ENCODE data around the gene SLC17A8.
"Not testable (repeated sequence)": the region's sequence is repeated elsewhere in the genome, so short reads cannot be mapped to it uniquely, and the experiment has no call there.

Gene SLC17A8

GRCh38 chr12:100356644-100357223 is at the start of gene SLC17A8:
SLC17A8 (plus strand) TSS chr12:100357074; CDS start chr12:100357392, 318 bp downstream.
- Mint-ChIP-seq H3K27me3 (peaks cover 9% of the 10 kb centered on the region), H3K36me3 (no peaks in the 10 kb centered on the region), H3K4me3 (no peak within 1 kb of the TSS)

GRCh38 chr12:100308138-100308537 is 48.7 kb upstream of the SLC17A8 start:
- H3K27me3 Mint-ChIP-seq, H3K4me1 Mint-ChIP-seq, H3K27ac Mint-ChIP-seq, H3K4me3 Mint-ChIP-seq: not testable (repeated sequence)
- H3K9me3 Mint-ChIP-seq, result peaks cover 11% of the 10 kb centered on the region
- H3K36me3 Mint-ChIP-seq, result peaks cover 34% of the 10 kb centered on the region

More at GRCh38 chr12:100356644-100357223, at the start of gene SLC17A8:
- H3K27ac Mint-ChIP-seq, result no peak within 1 kb of the TSS
- no peaks in the 10 kb centered on the region for H3K9me3 Mint-ChIP-seq
- no peaks in the 10 kb centered on the region for H3K4me1 Mint-ChIP-seq

DNA sequence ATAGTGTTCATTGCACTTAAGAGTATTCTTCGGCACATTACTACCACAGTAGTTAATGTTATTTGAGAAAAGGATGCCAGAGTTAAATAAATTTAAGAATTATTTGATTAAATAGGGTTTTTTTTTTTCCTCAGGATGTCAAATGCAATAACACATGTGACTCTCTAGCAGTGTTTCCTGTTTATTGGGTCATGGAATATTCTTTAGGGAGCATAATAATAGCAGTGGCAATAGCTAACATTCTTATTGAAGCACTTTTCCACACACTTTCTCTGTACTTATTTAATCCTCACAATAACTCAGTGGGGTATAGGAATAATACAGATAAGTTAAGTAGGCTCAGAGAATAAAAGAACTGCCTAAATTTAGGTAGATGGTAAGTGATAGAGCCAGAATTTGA is 45.6 kb upstream of the SLC17A8 start:
- peaks cover 17% of the 10 kb centered on the region for H3K36me3 Mint-ChIP-seq
- H3K27ac Mint-ChIP-seq, result no peak overlapping the region
- no peaks in the 10 kb centered on the region for H3K9me3 Mint-ChIP-seq

GRCh38 chr12:100317371-100317770 is 39.5 kb upstream of the SLC17A8 start:
- no peaks in the 10 kb centered on the region for H3K4me1 Mint-ChIP-seq
- H3K27me3 Mint-ChIP-seq, result no peaks in the 10 kb centered on the region
- H3K27ac Mint-ChIP-seq, result no peak overlapping the region
- H3K9me3 Mint-ChIP-seq, result no peaks in the 10 kb centered on the region
- H3K36me3 Mint-ChIP-seq, result peaks cover 18% of the 10 kb centered on the region
- H3K4me3 Mint-ChIP-seq, result no peak overlapping the region

More for the DNA sequence above, 45.6 kb upstream of the SLC17A8 start:
- no peaks in the 10 kb centered on the region for H3K4me1 Mint-ChIP-seq
- H3K27me3 Mint-ChIP-seq, result no peaks in the 10 kb centered on the region
- H3K4me3 Mint-ChIP-seq, result no peak overlapping the region

DNA sequence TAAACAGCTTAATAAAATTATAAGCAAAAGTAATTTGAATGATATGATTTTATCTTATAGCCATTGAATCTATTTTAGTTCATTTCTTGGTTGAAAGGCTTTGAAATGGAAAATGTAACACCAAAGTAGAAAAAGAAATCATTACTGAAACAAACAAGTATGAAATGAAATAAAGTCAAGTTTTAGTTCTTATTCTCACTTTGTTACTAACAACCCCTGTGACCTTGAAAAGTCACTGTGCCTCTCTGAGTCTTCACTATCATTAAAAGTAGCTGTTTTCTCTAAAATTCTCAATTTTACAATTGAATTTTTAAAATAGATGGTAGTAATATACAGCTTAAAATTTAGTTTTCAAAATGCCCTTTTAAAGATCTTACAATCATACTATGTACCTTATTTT is 32.4 kb upstream of the SLC17A8 start:
- Mint-ChIP-seq H3K27me3 (no peaks in the 10 kb centered on the region), H3K27ac (no peak overlapping the region), H3K4me1 (no peaks in the 10 kb centered on the region), H3K4me3 (no peak overlapping the region), H3K36me3 (peaks cover 19% of the 10 kb centered on the region), H3K9me3 (no peaks in the 10 kb centered on the region)

GRCh38 chr12:100326208-100326607 is 30.7 kb upstream of the SLC17A8 start:
- no peaks in the 10 kb centered on the region for H3K4me1 Mint-ChIP-seq
- no peak overlapping the region for H3K27ac Mint-ChIP-seq
- H3K9me3 Mint-ChIP-seq, result no peaks in the 10 kb centered on the region
- H3K4me3 Mint-ChIP-seq, result no peak overlapping the region
- no peaks in the 10 kb centered on the region for H3K27me3 Mint-ChIP-seq
- peaks cover 27% of the 10 kb centered on the region for H3K36me3 Mint-ChIP-seq

DNA sequence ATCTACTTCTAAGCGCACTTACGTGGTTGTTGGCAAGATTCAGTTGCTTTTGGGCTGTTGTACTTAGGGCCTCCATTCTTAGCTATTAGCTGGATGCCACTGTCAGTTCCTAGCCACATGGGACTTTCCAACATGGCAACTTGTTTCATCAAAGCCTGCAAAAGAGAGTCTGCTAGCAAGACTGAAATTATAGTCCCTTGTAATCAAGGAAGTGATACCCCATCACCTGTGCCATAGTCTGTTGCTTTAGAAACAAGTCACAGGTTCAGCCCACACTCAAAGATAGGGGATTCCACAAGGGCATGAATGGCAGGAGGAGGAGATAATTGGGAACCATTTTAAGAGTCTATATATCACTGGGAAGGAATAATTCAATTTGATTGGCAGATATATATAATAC is 27.1 kb upstream of the SLC17A8 start:
- Mint-ChIP-seq H3K27me3 (no peaks in the 10 kb centered on the region), H3K4me1 (no peaks in the 10 kb centered on the region), H3K36me3 (peaks cover 30% of the 10 kb centered on the region), H3K4me3 (no peak overlapping the region), H3K27ac (peak overlapping the region; percentile 59), H3K9me3 (no peaks in the 10 kb centered on the region)

- H3K27ac Mint-ChIP-seq, result no peak overlapping the region
- no peak overlapping the region for H3K4me3 Mint-ChIP-seq
- no peaks in the 10 kb centered on the region for H3K9me3 Mint-ChIP-seq
- H3K27me3 Mint-ChIP-seq, result no peaks in the 10 kb centered on the region
- H3K4me1 Mint-ChIP-seq, result no peaks in the 10 kb centered on the region
- peaks cover 34% of the 10 kb centered on the region for H3K36me3 Mint-ChIP-seq
Measured at GRCh38 chr12:100331871-100332270, 25.0 kb upstream of the SLC17A8 start.

DNA sequence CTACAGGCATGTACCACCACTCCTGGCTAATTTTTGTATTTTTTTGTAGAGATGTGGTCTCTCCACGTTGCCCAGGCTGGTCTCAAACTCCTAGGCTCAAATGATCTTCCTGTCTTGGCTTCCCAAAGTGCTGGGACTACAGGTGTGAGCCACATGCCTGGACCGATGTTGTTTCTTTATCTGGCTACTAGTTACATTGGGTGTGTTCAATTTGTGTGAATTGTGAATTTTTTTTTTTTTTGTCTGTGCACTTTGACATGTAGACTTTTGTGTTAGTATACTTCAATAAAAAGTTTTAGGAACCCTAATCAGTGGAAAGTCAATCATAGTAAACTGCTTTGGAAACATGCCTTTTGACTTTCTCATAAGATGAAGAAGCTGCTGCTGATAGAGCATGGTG is 24.0 kb upstream of the SLC17A8 start:
- H3K4me3 Mint-ChIP-seq, result no peak overlapping the region
- H3K27me3 Mint-ChIP-seq, result no peaks in the 10 kb centered on the region
- peaks cover 32% of the 10 kb centered on the region for H3K36me3 Mint-ChIP-seq
- no peaks in the 10 kb centered on the region for H3K4me1 Mint-ChIP-seq
- no peaks in the 10 kb centered on the region for H3K9me3 Mint-ChIP-seq
- H3K27ac Mint-ChIP-seq, result peak overlapping the region; percentile 15

- Mint-ChIP-seq H3K9me3 (peaks cover 2% of the 10 kb centered on the region), H3K4me1 (no peaks in the 10 kb centered on the region), H3K27ac (no peak overlapping the region), H3K36me3 (peaks cover 18% of the 10 kb centered on the region), H3K27me3 (no peaks in the 10 kb centered on the region), H3K4me3 (no peak overlapping the region)
Measured at GRCh38 chr12:100337299-100337698, 19.6 kb upstream of the SLC17A8 start.

DNA sequence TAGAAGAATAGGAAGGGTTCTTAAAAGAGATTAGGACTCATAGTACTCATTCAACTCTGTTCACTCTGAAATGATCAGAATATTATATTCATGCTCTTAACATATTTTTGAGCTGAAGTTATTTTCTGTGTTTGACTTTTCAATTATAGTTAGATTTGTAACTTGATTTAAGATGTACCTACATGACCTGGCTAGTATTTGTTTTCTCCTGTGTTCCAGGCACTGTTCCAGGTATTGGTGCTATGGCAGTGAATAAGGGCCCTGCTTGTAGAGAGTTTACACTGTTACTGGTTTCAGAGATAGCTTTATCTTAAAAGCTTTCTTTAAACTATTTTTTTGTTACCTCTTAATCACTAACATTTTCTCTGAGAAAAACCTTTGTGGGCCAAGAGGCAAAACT is 19.1 kb upstream of the SLC17A8 start:
- peaks cover 6% of the 10 kb centered on the region for H3K9me3 Mint-ChIP-seq
- H3K27ac Mint-ChIP-seq, result no peak overlapping the region
- H3K4me3 Mint-ChIP-seq, result no peak overlapping the region
- H3K27me3 Mint-ChIP-seq, result no peaks in the 10 kb centered on the region
- no peaks in the 10 kb centered on the region for H3K4me1 Mint-ChIP-seq
- peaks cover 21% of the 10 kb centered on the region for H3K36me3 Mint-ChIP-seq

- Mint-ChIP-seq H3K4me1 (no peaks in the 10 kb centered on the region), H3K9me3 (peaks cover 7% of the 10 kb centered on the region), H3K4me3 (no peak overlapping the region), H3K36me3 (peaks cover 15% of the 10 kb centered on the region), H3K27ac (no peak overlapping the region), H3K27me3 (no peaks in the 10 kb centered on the region)
Measured at GRCh38 chr12:100339071-100339470, 17.8 kb upstream of the SLC17A8 start.

GRCh38 chr12:100342897-100343296 is 14.0 kb upstream of the SLC17A8 start:
- not testable (repeated sequence) for H3K27ac Mint-ChIP-seq, H3K4me1 Mint-ChIP-seq, H3K27me3 Mint-ChIP-seq, H3K36me3 Mint-ChIP-seq, H3K4me3 Mint-ChIP-seq, H3K9me3 Mint-ChIP-seq

DNA sequence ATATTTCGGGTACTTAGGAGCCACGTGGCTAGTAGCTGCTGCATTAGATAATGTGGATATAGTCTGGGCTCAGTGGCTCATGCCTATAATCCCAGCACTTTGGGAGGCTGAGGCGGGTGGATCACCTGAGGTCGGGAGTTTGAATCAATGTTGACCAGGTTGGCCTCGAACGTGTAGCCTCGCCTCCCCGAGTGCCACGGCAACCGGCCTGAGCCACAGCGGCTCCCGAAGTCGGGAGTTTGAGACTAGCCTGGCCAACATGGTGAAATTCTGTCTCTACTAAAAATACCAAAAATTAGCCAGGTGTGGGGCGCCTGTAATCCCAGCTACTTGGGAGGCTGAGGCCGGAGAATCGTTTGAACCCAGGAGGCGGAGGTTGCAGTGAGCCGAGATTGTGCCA is 12.5 kb upstream of the SLC17A8 start:
- not testable (repeated sequence) for H3K27ac Mint-ChIP-seq, H3K36me3 Mint-ChIP-seq, H3K4me3 Mint-ChIP-seq, H3K9me3 Mint-ChIP-seq, H3K27me3 Mint-ChIP-seq, H3K4me1 Mint-ChIP-seq

GRCh38 chr12:100345020-100345767 is 11.7 kb upstream of the SLC17A8 start:
- Mint-ChIP-seq H3K4me1 (no peaks in the 10 kb centered on the region), H3K4me3 (no peak overlapping the region), H3K27me3 (no peaks in the 10 kb centered on the region)

DNA sequence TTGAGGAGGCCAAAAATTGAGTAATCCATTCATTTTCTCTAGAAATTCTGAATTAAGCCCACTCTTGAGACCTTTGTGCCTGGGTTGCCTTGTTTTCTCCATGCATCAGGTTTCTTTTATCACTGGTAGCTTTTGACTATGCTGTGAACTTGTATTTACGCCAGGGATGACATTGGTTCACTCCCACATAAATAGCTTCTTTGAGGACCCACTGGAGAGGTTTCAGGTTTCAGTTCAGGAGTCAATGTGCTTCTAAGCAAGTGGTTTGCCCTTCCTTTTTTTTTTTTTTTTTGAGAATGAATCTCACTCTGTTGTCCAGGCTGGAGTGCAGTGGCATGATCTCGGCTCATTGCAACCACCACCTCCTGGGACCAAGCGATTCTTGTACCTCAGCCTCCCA is 10.2 kb upstream of the SLC17A8 start:
- Mint-ChIP-seq H3K4me3 (no peak overlapping the region), H3K36me3 (peaks cover 4% of the 10 kb centered on the region), H3K9me3 (peaks cover 7% of the 10 kb centered on the region), H3K27me3 (no peaks in the 10 kb centered on the region), H3K27ac (no peak overlapping the region), H3K4me1 (no peaks in the 10 kb centered on the region)

More at GRCh38 chr12:100345020-100345767, 11.7 kb upstream of the SLC17A8 start:
- Mint-ChIP-seq H3K36me3 (peaks cover 4% of the 10 kb centered on the region), H3K27ac (no peak overlapping the region), H3K9me3 (peaks cover 7% of the 10 kb centered on the region)
